ENCODE data around the gene CDC26. TPM values are rescaled to one million over a fixed set of nuclear protein-coding genes. Genes with fewer than 3 reads are reported as not detected.

CDC26 gene
- total RNA-seq, 1 experiment from 2014 or later = 22.0 TPM

- peak overlapping the region; percentile 92 for H3K4me2 ChIP-seq (ENCODE audit: low read length)
- H3K27me3 ChIP-seq (ENCODE audit: insufficient read depth, low read length) = no peaks in the 10 kb centered on the region
- no peak for TF ChIP-seq CEBPB (IDR thresholded peaks at IDR 0.05; ENCODE audit: low read depth)
- no peak for TF ChIP-seq CTCF (IDR thresholded peaks at IDR 0.05 in 2 of 3, conservative IDR thresholded peaks at IDR 0.05 in 1 of 3; ENCODE audit: borderline replicate concordance in 1 of 3, insufficient read depth in 1 of 3, low read depth in 2 of 3, low read length in 2 of 3)
- no peak for TF ChIP-seq SP1 (IDR thresholded peaks at IDR 0.05; ENCODE audit: low read depth)
- intact Hi-C loops (cut with micrococcal nuclease) = loop anchor here (5.0 kb wide), 1 partner anchor 68 kb away; the partner anchor contains the start of gene SLC31A2
- peak overlapping the region; percentile 91 for H3K9ac ChIP-seq (ENCODE audit: low read length)
- no peaks in the 10 kb centered on the region for H4K20me1 ChIP-seq (ENCODE audit: insufficient read depth)
- peak overlapping the region; percentile 81 to 84 for H3K4me3 ChIP-seq (replicated peaks in 1 of 2; ENCODE audit: low read depth in 1 of 2, low read length in 2 of 2)
- peak overlapping the region; percentile 65 for H3K27ac ChIP-seq (ENCODE audit: low read depth, low read length)
- H3K9me3 ChIP-seq (ENCODE audit: control insufficient read depth in 1 of 2, insufficient read depth in 1 of 2, low read depth in 1 of 2, low read length in 2 of 2) = no peaks in the 10 kb centered on the region
- ChIA-PET POLR2A (interaction anchor here (0.8 to 2.5 kb wide), 5 partner anchors 11 to 190 kb away, joined by 3 to 11 read pairs (median 6); partner anchors contain the start of genes C9orf43, CDC26, POLE3 and PRPF4), RAD21 (ENCODE audit: low non-redundant PET in 1 of 2, low total read pairs in 2 of 2, uncharacterized antibody in 2 of 2, unreplicated experiment in 2 of 2) (no interaction called here), CTCF (interaction anchor here (1.0 kb wide), 1 partner anchor 14 kb away, joined by 5 read pairs; no protein-coding TSS in a partner anchor)
- H3K9me2 ChIP-seq (ENCODE audit: insufficient read depth) = no peaks in the 10 kb centered on the region
- peaks cover 77% of the 10 kb centered on the region for H3K79me2 ChIP-seq (ENCODE audit: insufficient read depth, low read length)
- H2AFZ ChIP-seq (ENCODE audit: low read depth, low read length, poor library complexity, severe bottlenecking) = no peak overlapping the region
- peaks cover 2 to 21% of the 10 kb centered on the region in 2 experiments; a peak in 3 of 4 replicates for H3K4me1 ChIP-seq (ENCODE audit: control insufficient read depth in 1 of 2, insufficient read depth in 2 of 2, low read length in 2 of 2)
- no peak for ATAC-seq
- TSS peak; percentile 67 for BruUV-seq (replicated peaks)
- H3K36me3 ChIP-seq (ENCODE audit: control insufficient read depth in 1 of 2, insufficient read depth in 2 of 2, low read length in 2 of 2) = no peaks in the 10 kb centered on the region
- no peak for DNase-seq (ENCODE audit: low read depth, low spot score)
These were observed 54.8 kb downstream of the CDC26 start for GRCh38 chr9:113220467-113221002.

- DNase-seq (ENCODE audit: low read depth, low spot score) (no peak), ATAC-seq (no peak)
- CTCF ChIA-PET = no interaction called here
- no peaks in the 10 kb centered on the region for H3K27me3 ChIP-seq (ENCODE audit: insufficient read depth, low read length)
- peak overlapping the region; percentile 81 to 84 for H3K4me3 ChIP-seq (replicated peaks in 1 of 2; ENCODE audit: low read depth in 1 of 2, low read length in 2 of 2)
- RAD21 ChIA-PET (ENCODE audit: low non-redundant PET in 1 of 2, low total read pairs in 2 of 2, uncharacterized antibody in 2 of 2, unreplicated experiment in 2 of 2) = no interaction called here
- peaks cover 2 to 25% of the 10 kb centered on the region in 2 experiments; a peak in 3 of 4 replicates for H3K4me1 ChIP-seq (ENCODE audit: control insufficient read depth in 1 of 2, insufficient read depth in 2 of 2, low read length in 2 of 2)
- peaks cover 73% of the 10 kb centered on the region for H3K79me2 ChIP-seq (ENCODE audit: insufficient read depth, low read length)
- peak overlapping the region; percentile 92 for H3K4me2 ChIP-seq (ENCODE audit: low read length)
- no peaks in the 10 kb centered on the region for H3K36me3 ChIP-seq (ENCODE audit: control insufficient read depth in 1 of 2, insufficient read depth in 2 of 2, low read length in 2 of 2)
- POLR2A ChIA-PET = interaction anchor here (2.5 kb wide), 1 partner anchor 55 kb away, joined by 11 read pairs; the partner anchor contains the start of genes CDC26 and PRPF4
- no peaks in the 10 kb centered on the region for H3K9me2 ChIP-seq (ENCODE audit: insufficient read depth)
- BruUV-seq (replicated peaks) = no TSS peak
- TF ChIP-seq, protein P1, sequence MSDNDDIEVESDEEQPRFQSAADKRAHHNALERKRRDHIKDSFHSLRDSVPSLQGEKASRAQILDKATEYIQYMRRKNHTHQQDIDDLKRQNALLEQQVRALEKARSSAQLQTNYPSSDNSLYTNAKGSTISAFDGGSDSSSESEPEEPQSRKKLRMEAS (IDR thresholded peaks at IDR 0.05) = no peak
- TF ChIP-seq YY1 (IDR thresholded peaks at IDR 0.05; ENCODE audit: extremely low read depth, insufficient replicate concordance, low read depth, low read length) (no peak), CEBPB (IDR thresholded peaks at IDR 0.05; ENCODE audit: low read depth) (no peak), JUND (IDR thresholded peaks at IDR 0.05) (no peak), ZFX (IDR thresholded peaks at IDR 0.05) (no peak)
- TF ChIP-seq, protein P2, sequence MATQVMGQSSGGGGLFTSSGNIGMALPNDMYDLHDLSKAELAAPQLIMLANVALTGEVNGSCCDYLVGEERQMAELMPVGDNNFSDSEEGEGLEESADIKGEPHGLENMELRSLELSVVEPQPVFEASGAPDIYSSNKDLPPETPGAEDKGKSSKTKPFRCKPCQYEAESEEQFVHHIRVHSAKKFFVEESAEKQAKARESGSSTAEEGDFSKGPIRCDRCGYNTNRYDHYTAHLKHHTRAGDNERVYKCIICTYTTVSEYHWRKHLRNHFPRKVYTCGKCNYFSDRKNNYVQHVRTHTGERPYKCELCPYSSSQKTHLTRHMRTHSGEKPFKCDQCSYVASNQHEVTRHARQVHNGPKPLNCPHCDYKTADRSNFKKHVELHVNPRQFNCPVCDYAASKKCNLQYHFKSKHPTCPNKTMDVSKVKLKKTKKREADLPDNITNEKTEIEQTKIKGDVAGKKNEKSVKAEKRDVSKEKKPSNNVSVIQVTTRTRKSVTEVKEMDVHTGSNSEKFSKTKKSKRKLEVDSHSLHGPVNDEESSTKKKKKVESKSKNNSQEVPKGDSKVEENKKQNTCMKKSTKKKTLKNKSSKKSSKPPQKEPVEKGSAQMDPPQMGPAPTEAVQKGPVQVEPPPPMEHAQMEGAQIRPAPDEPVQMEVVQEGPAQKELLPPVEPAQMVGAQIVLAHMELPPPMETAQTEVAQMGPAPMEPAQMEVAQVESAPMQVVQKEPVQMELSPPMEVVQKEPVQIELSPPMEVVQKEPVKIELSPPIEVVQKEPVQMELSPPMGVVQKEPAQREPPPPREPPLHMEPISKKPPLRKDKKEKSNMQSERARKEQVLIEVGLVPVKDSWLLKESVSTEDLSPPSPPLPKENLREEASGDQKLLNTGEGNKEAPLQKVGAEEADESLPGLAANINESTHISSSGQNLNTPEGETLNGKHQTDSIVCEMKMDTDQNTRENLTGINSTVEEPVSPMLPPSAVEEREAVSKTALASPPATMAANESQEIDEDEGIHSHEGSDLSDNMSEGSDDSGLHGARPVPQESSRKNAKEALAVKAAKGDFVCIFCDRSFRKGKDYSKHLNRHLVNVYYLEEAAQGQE (IDR thresholded peaks at IDR 0.05; ENCODE audit: low read depth) = no peak
- no peaks in the 10 kb centered on the region for H4K20me1 ChIP-seq (ENCODE audit: insufficient read depth)
- H2AFZ ChIP-seq (ENCODE audit: low read depth, low read length, poor library complexity, severe bottlenecking) = no peak overlapping the region
- no peaks in the 10 kb centered on the region for H3K9me3 ChIP-seq (ENCODE audit: control insufficient read depth in 1 of 2, insufficient read depth in 1 of 2, low read depth in 1 of 2, low read length in 2 of 2)
- H3K9ac ChIP-seq (ENCODE audit: low read length) = peak overlapping the region; percentile 91
- intact Hi-C loops (cut with micrococcal nuclease) = loop anchor here (5.0 kb wide), 1 partner anchor 68 kb away; the partner anchor contains the start of gene SLC31A2
- H3K27ac ChIP-seq (ENCODE audit: low read depth, low read length) = no peak overlapping the region
These were observed 55.4 kb downstream of the CDC26 start for GRCh38 chr9:113219969-113220368.
